ENCODE data around the gene ATF7IP. TPM values are rescaled to one million over a fixed set of nuclear protein-coding genes. Genes with fewer than 3 reads are reported as not detected.

ATF7IP gene
- total RNA-seq, 1 experiment from 2014 or later, result 25.4 TPM

- no peaks in the 10 kb centered on the region for H3K9me3 ChIP-seq (ENCODE audit: control insufficient read depth, insufficient read depth, low read depth, low read length)
- no peak for TF ChIP-seq TCF7L2 (IDR thresholded peaks at IDR 0.05; ENCODE audit: low read depth, low read length)
- TF ChIP-seq REST (IDR thresholded peaks at IDR 0.05; ENCODE audit: insufficient read depth in 1 of 2, low read depth in 2 of 2, low read length in 1 of 2), result no peak
- TF ChIP-seq POLR2AphosphoS5 (IDR thresholded peaks at IDR 0.05; ENCODE audit: low read depth, low read length), result no peak
- TF ChIP-seq CTCF (IDR thresholded peaks at IDR 0.05), result no peak
- TF ChIP-seq SIN3A (IDR thresholded peaks at IDR 0.05; ENCODE audit: borderline replicate concordance, insufficient read depth, low read depth, low read length), result no peak
- H3K4me3 ChIP-seq (ENCODE audit: low read depth in 2 of 2, low read length in 2 of 2), result no peak overlapping the region
- ATAC-seq (no peak), DNase-seq (ENCODE audit: low read depth, low spot score) (no peak)
- H3K27me3 ChIP-seq (ENCODE audit: control insufficient read depth, insufficient read depth, low read length), result no peaks in the 10 kb centered on the region
- CTCF ChIA-PET, result no interaction called here
- no TSS peak for BruUV-seq (replicated peaks)
- H3K27ac ChIP-seq (ENCODE audit: low read length), result no peak overlapping the region
- H3K36me3 ChIP-seq (ENCODE audit: control insufficient read depth, insufficient read depth, low read length), result no peaks in the 10 kb centered on the region
- no peaks in the 10 kb centered on the region for H3K4me1 ChIP-seq (ENCODE audit: control insufficient read depth, insufficient read depth, low read length)
- POLR2A ChIA-PET, result no interaction called here
- in situ Hi-C loops (cut with HindIII; ENCODE audit: low pct_unique_long_range_greater_than_20kb, low sequenced_read_pairs), result no loop called here
- intact Hi-C loops (cut with micrococcal nuclease; ENCODE audit: unreplicated experiment), result no loop called here
Observed at GRCh38 chr12:14356147-14356546, 9.3 kb upstream of the ATF7IP start.

GRCh38 chr12:14357486-14357885 lies 8.0 kb upstream of the ATF7IP start:
- BruUV-seq (replicated peaks), result no TSS peak
- no peaks in the 10 kb centered on the region for H3K4me1 ChIP-seq (ENCODE audit: control insufficient read depth, insufficient read depth, low read length)
- CTCF ChIA-PET, result no interaction called here
- ATAC-seq (no peak), DNase-seq (ENCODE audit: low read depth, low spot score) (no peak)
- H3K4me3 ChIP-seq (ENCODE audit: low read depth in 2 of 2, low read length in 2 of 2), result no peak overlapping the region
- intact Hi-C loops (cut with micrococcal nuclease; ENCODE audit: unreplicated experiment), result no loop called here
- H3K9me3 ChIP-seq (ENCODE audit: control insufficient read depth, insufficient read depth, low read depth, low read length), result no peaks in the 10 kb centered on the region
- POLR2A ChIA-PET, result no interaction called here
- in situ Hi-C loops (cut with HindIII; ENCODE audit: low pct_unique_long_range_greater_than_20kb, low sequenced_read_pairs), result no loop called here
- TF ChIP-seq TCF7L2 (IDR thresholded peaks at IDR 0.05; ENCODE audit: low read depth, low read length) (no peak), POLR2AphosphoS5 (IDR thresholded peaks at IDR 0.05; ENCODE audit: low read depth, low read length) (no peak), CTCF (IDR thresholded peaks at IDR 0.05) (no peak), REST (IDR thresholded peaks at IDR 0.05; ENCODE audit: insufficient read depth in 1 of 2, low read depth in 2 of 2, low read length in 1 of 2) (no peak), SIN3A (IDR thresholded peaks at IDR 0.05; ENCODE audit: borderline replicate concordance, insufficient read depth, low read depth, low read length) (no peak)
- H3K27me3 ChIP-seq (ENCODE audit: control insufficient read depth, insufficient read depth, low read length), result no peaks in the 10 kb centered on the region
- H3K36me3 ChIP-seq (ENCODE audit: control insufficient read depth, insufficient read depth, low read length), result no peaks in the 10 kb centered on the region
- no peak overlapping the region for H3K27ac ChIP-seq (ENCODE audit: low read length)
